ENCODE data around the gene CAMSAP1.
"Not testable (repeated sequence)": the region's sequence is repeated elsewhere in the genome, so short reads cannot be mapped to it uniquely, and the experiment has no call there.

The CAMSAP1 gene

GRCh38 chr9:135920256-135920930 lies 13.0 kb upstream of the CAMSAP1 start (continued):
- TF ChIP-seq ZNF146 (tag by site-specific recombination; IDR thresholded peaks at IDR 0.05) (no peak), ZNF660 (tag by site-specific recombination; IDR thresholded peaks at IDR 0.05) (no peak), ZNF324 (tag by site-specific recombination; IDR thresholded peaks at IDR 0.05) (no peak), ZNF10 (tag by site-specific recombination; IDR thresholded peaks at IDR 0.05) (no peak), ZNF510 (tag by site-specific recombination; IDR thresholded peaks at IDR 0.05; ENCODE audit: insufficient replicate concordance) (no peak), ZSCAN4 (tag by site-specific recombination; IDR thresholded peaks at IDR 0.05) (no peak), ZNF670 (tag by site-specific recombination; IDR thresholded peaks at IDR 0.05; ENCODE audit: low read depth) (no peak), ZNF629 (tag by site-specific recombination; IDR thresholded peaks at IDR 0.05) (no peak), ZNF549 (tag by site-specific recombination; IDR thresholded peaks at IDR 0.05) (no peak)

- POLR2A ChIA-PET, result interaction anchor here (2.2 kb wide), 1 partner anchor 12 kb away, joined by 6 read pairs; the partner anchor contains the start of gene CAMSAP1
Observed at GRCh38 chr9:135919318-135919890, 12.1 kb upstream of the CAMSAP1 start.

GRCh38 chr9:135916227-135916626 lies 8.9 kb upstream of the CAMSAP1 start:
- POLR2A ChIA-PET; H3K27ac ChIP-seq (ENCODE audit: extremely low read depth, low read depth, low read length); CTCF ChIA-PET; H3K9me3 ChIP-seq (ENCODE audit: control insufficient read depth, insufficient read depth, low read depth, low read length); H3K4me3 ChIP-seq (ENCODE audit: low read depth, low read length); H3K4me1 ChIP-seq (ENCODE audit: control insufficient read depth, insufficient read depth, low read length): not testable (repeated sequence)
- H3K36me3 ChIP-seq (ENCODE audit: control insufficient read depth in 2 of 2, insufficient read depth in 1 of 2, low read length in 2 of 2), result peaks cover 11 to 44% of the 10 kb centered on the region in 2 experiments

More at GRCh38 chr9:135919318-135919890, 12.1 kb upstream of the CAMSAP1 start:
- Histone ChIP-seq H3K36me3 (ENCODE audit: control insufficient read depth in 2 of 2, insufficient read depth in 1 of 2, low read length in 2 of 2) (peaks cover 5 to 18% of the 10 kb centered on the region in 2 experiments; a peak in 2 of 3 replicates), H3K27ac (ENCODE audit: extremely low read depth, low read depth, low read length) (no peak overlapping the region), H3K4me1 (ENCODE audit: control insufficient read depth, insufficient read depth, low read length) (no peaks in the 10 kb centered on the region), H3K4me3 (ENCODE audit: low read depth, low read length) (no peak overlapping the region), H3K9me3 (ENCODE audit: control insufficient read depth, insufficient read depth, low read depth, low read length) (peaks cover 2% of the 10 kb centered on the region; the same call in 1 of the 2 replicates)
- no peak for TF ChIP-seq ZNF146 (tag by site-specific recombination; IDR thresholded peaks at IDR 0.05)
- TF ChIP-seq ZNF544 (tag by site-specific recombination; IDR thresholded peaks at IDR 0.05), result no peak
- no peak for TF ChIP-seq PRDM10 (tag by site-specific recombination; IDR thresholded peaks at IDR 0.05)
- TF ChIP-seq ATF2 (tag by site-specific recombination; IDR thresholded peaks at IDR 0.05; ENCODE audit: low read depth), result no peak
- no peak for TF ChIP-seq ZNF350 (tag by site-specific recombination; IDR thresholded peaks at IDR 0.05)
- TF ChIP-seq ZNF645 (tag by site-specific recombination; IDR thresholded peaks at IDR 0.05), result no peak
- TF ChIP-seq ZSCAN30 (tag by site-specific recombination; IDR thresholded peaks at IDR 0.05), result no peak
- no peak for TF ChIP-seq ZNF513 (tag by site-specific recombination; IDR thresholded peaks at IDR 0.05)
- TF ChIP-seq OVOL3 (tag by site-specific recombination; IDR thresholded peaks at IDR 0.05), result no peak
- CTCF ChIA-PET, result interaction anchor here (0.6 kb wide), 1 partner anchor 210 kb away, joined by 3 read pairs; no protein-coding TSS in a partner anchor
